HFF-Myc (cell line): Measurements from ENCODE around the gene CAPG.
A peak's percentile ranks its signal among the peaks of the same experiment; 100 is the strongest.

Source experiments
- DNase-seq: peaks from one replicate; pipeline ENCODE4 v3.0.0-alpha.2; 2011; ENCODE audit warnings: low read depth; ENCODE audit errors: extremely low read depth
- H3K4me3 ChIP-seq: replicated peaks from 2 replicates; pipeline ENCODE4 v1.5.1; 2011; ENCODE audit warnings: low read depth, mild to moderate bottlenecking, control low read depth, low read length
- CTCF ChIP-seq: IDR thresholded peaks from 2 replicates; pipeline ENCODE4 v1.5.1; 2012; ENCODE audit warnings: mild to moderate bottlenecking, low read depth, low read length, control low read depth; ENCODE audit errors: missing control alignments

The CAPG gene

GRCh38 chr2:85356186-85356585 lies 54.0 kb downstream of the CAPG start:
- no peak for DNase-seq
- TF ChIP-seq CTCF: no peak
- H3K4me3 ChIP-seq: no peak overlapping the region

- no peak for DNase-seq
- peak overlapping the region; percentile 91 for H3K4me3 ChIP-seq
- no peak for TF ChIP-seq CTCF
These were observed 54.6 kb downstream of the CAPG start for GRCh38 chr2:85355521-85355920.

GRCh38 chr2:85355073-85355410 lies 55.1 kb downstream of the CAPG start:
- no peak for DNase-seq
- TF ChIP-seq CTCF: no peak
- peak overlapping the region; percentile 91 for H3K4me3 ChIP-seq

GRCh38 chr2:85354286-85355072 lies 55.7 kb downstream of the CAPG start, which contains the start of the genes ELMOD3 and RETSAT:
ELMOD3 (plus strand) TSS chr2:85354769; CDS start chr2:85357199, 2,430 bp downstream.
RETSAT (minus strand) TSS chr2:85354528; CDS start chr2:85354507, 21 bp downstream.
- no peak for TF ChIP-seq CTCF
- DNase-seq: peak; percentile 99
- peak within 1 kb of the TSS; percentile 91 for H3K4me3 ChIP-seq

GRCh38 chr2:85353876-85354285 lies 56.3 kb downstream of the CAPG start:
- TF ChIP-seq CTCF: no peak

GRCh38 chr2:85347599-85347998 lies 62.6 kb downstream of the CAPG start:
- no peak overlapping the region for H3K4me3 ChIP-seq
- no peak for DNase-seq
- no peak for TF ChIP-seq CTCF

More at GRCh38 chr2:85353876-85354285, 56.3 kb downstream of the CAPG start:
- no peak for DNase-seq
- peak overlapping the region; percentile 91 for H3K4me3 ChIP-seq
